Astrocyte (in vitro differentiated cells and primary cell): ENCODE results near the gene PRCD. TPM values are rescaled to one million over a fixed set of nuclear protein-coding genes. Genes with fewer than 3 reads are reported as not detected.

Experiments
- DNase-seq: peaks from one replicate; pipeline ENCODE4 v3.0.0-alpha.2; 2010; ENCODE audit warnings: low read depth
- FAIRE-seq: peaks from 2 replicates; lab custom pipeline; 2011; peaks lifted over from hg19 to GRCh38; lab: Jason Lieb, UNC
- H2AFZ ChIP-seq: 2 replicates; pipeline ENCODE4 v1.6.0; 2012; ENCODE audit warnings: low read depth, low read length, inconsistent platforms
- H3K27ac ChIP-seq: 2 replicates; pipeline ENCODE4 v1.5.1; 2011; ENCODE audit warnings: low read depth, low read length, inconsistent platforms
- H3K27me3 ChIP-seq: 2 replicates; pipeline ENCODE4 v1.6.0; 2011; ENCODE audit warnings: low read length, inconsistent platforms; ENCODE audit not compliant: insufficient read depth
- H3K36me3 ChIP-seq: 2 replicates; pipeline ENCODE4 v1.5.1; 2011; ENCODE audit warnings: low read length, inconsistent platforms; ENCODE audit not compliant: insufficient read depth
- H3K4me1 ChIP-seq: 2 replicates; pipeline ENCODE4 v1.5.1; 2011; ENCODE audit warnings: low read length, inconsistent platforms; ENCODE audit not compliant: insufficient read depth
- H3K4me2 ChIP-seq: 2 replicates; pipeline ENCODE4 v1.6.0; 2012; ENCODE audit warnings: low read length, inconsistent platforms
- H3K4me3 ChIP-seq: 2 replicates; pipeline ENCODE4 v1.5.1; 2011; ENCODE audit warnings: low read depth, mild to moderate bottlenecking, low read length, inconsistent platforms; ENCODE audit not compliant: insufficient read depth
- H3K79me2 ChIP-seq: 2 replicates; pipeline ENCODE4 v1.6.0; 2012; ENCODE audit warnings: mild to moderate bottlenecking, low read length, inconsistent platforms; ENCODE audit not compliant: insufficient read depth
- H3K9ac ChIP-seq: 2 replicates; pipeline ENCODE4 v1.6.0; 2012; ENCODE audit warnings: mild to moderate bottlenecking, low read length, inconsistent platforms
- H3K9me3 ChIP-seq: 2 replicates; pipeline ENCODE4 v1.5.1; 2012; ENCODE audit warnings: low read depth, mild to moderate bottlenecking, low read length, inconsistent platforms; ENCODE audit not compliant: insufficient read depth
- H4K20me1 ChIP-seq: 2 replicates; pipeline ENCODE4 v1.6.0; 2012; ENCODE audit warnings: low read length, inconsistent platforms; ENCODE audit not compliant: insufficient read depth
- H3K27ac Mint-ChIP-seq: one replicate; pipeline ENCODE4 v1.8.0; 2021; ENCODE audit warnings: mild to moderate bottlenecking, mixed read lengths; ENCODE audit not compliant: unreplicated experiment
- H3K27me3 Mint-ChIP-seq: one replicate; pipeline ENCODE4 v1.8.0; 2021; ENCODE audit warnings: low read depth, mixed read lengths; ENCODE audit not compliant: unreplicated experiment
- H3K36me3 Mint-ChIP-seq: one replicate; pipeline ENCODE4 v1.8.0; 2021; ENCODE audit warnings: low read depth, mixed read lengths; ENCODE audit not compliant: unreplicated experiment
- H3K4me1 Mint-ChIP-seq: one replicate; pipeline ENCODE4 v1.8.0; 2021; ENCODE audit warnings: low read depth, mixed read lengths; ENCODE audit not compliant: unreplicated experiment
- H3K4me3 Mint-ChIP-seq: one replicate; pipeline ENCODE4 v1.8.0; 2021; ENCODE audit warnings: mild to moderate bottlenecking, moderate library complexity, mixed read lengths; ENCODE audit not compliant: unreplicated experiment
- H3K9me3 Mint-ChIP-seq: one replicate; pipeline ENCODE4 v1.8.0; 2021; ENCODE audit warnings: mild to moderate bottlenecking, mixed read lengths; ENCODE audit not compliant: unreplicated experiment
- CTCF ChIP-seq: IDR thresholded peaks from 2 replicates; pipeline ENCODE4 v1.5.1; 2011; ENCODE audit warnings: low read depth, mild to moderate bottlenecking, inconsistent platforms, low read length, moderate library complexity; ENCODE audit not compliant: insufficient read depth
- EZH2 ChIP-seq: IDR thresholded peaks from 2 replicates; pipeline ENCODE4 v1.6.1; 2012; ENCODE audit warnings: mild to moderate bottlenecking, low read length, inconsistent platforms; ENCODE audit not compliant: insufficient read depth
- total RNA-seq: library from RNA; stranded (reverse); gene quantifications from 2 replicates; pipeline ENCODE4 v1.2.1, GENCODE V29; 2021

PRCD gene
- total RNA-seq, 1 donor from 2014 or later, result 2.2 TPM

DNA sequence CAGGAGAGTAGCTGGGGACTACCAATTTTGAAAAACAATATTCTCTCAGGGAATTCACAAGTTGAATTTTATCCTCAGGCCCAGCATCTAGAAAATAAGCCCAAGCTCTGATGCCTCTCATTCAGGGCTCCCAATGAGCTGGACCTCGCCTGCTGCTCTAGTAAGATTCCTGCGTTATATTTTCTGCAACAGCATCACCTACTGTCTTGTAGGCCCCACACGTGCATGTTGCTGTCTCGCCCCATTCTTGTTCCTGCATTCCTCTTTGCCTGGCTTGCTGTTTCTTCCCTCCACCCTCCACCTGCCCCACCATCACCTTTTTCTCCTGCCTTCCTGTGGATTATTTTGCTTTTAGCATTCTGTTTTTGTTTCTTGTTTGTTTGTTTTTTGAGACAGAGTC, 54.1 kb downstream of the PRCD start:
- no peak for TF ChIP-seq CTCF
- no peak for TF ChIP-seq EZH2
- no peak overlapping the region for H3K4me3 ChIP-seq
- H3K36me3 ChIP-seq, result no peaks in the 10 kb centered on the region
- no peak overlapping the region for H3K9ac ChIP-seq
- H3K9me3 Mint-ChIP-seq, result peaks cover 4% of the 10 kb centered on the region
- no peaks in the 10 kb centered on the region for H3K4me1 ChIP-seq
- peaks cover 3% of the 10 kb centered on the region for H3K27me3 ChIP-seq
- H3K4me2 ChIP-seq, result no peak overlapping the region
- no peak overlapping the region for H3K27ac ChIP-seq
- H3K4me3 Mint-ChIP-seq, result no peak overlapping the region
- no peak overlapping the region for H2AFZ ChIP-seq
- no peaks in the 10 kb centered on the region for H3K79me2 ChIP-seq
- H4K20me1 ChIP-seq, result no peaks in the 10 kb centered on the region
- no peaks in the 10 kb centered on the region for H3K4me1 Mint-ChIP-seq
- H3K27me3 Mint-ChIP-seq, result peaks cover 16% of the 10 kb centered on the region
- no peak for DNase-seq
- FAIRE-seq, result no peak
- H3K27ac Mint-ChIP-seq, result no peak overlapping the region
- no peaks in the 10 kb centered on the region for H3K9me3 ChIP-seq
- no peaks in the 10 kb centered on the region for H3K36me3 Mint-ChIP-seq

DNA sequence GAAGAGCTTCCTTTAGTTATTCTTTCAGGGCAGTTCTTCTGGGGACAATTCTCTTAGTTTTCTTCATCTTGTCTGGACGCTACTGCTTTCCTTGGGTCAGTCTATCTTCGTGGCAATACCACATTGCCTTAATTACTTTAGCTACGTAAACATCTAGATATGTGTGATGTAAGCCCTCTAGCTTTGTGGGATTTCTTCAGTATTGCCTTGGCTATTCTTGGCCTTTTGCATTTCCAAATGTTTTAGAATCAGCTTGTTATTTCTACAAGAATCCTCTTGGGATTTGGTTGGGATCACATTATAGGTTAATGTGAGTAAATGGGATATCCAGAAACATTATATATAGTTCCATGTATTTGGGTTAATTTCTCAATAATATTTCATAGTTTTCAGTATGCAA, 54.8 kb downstream of the PRCD start:
- Histone ChIP-seq H3K9me3 (no peaks in the 10 kb centered on the region), H3K79me2 (no peaks in the 10 kb centered on the region), H2AFZ (no peak overlapping the region), H4K20me1 (no peaks in the 10 kb centered on the region), H3K36me3 (no peaks in the 10 kb centered on the region), H3K27ac (no peak overlapping the region), H3K4me1 (no peaks in the 10 kb centered on the region), H3K27me3 (peaks cover under 1% of the 10 kb centered on the region), H3K4me3 (no peak overlapping the region), H3K4me2 (no peak overlapping the region), H3K9ac (no peak overlapping the region)
- H3K36me3 Mint-ChIP-seq, result no peaks in the 10 kb centered on the region
- H3K4me3 Mint-ChIP-seq, result no peak overlapping the region
- no peak for FAIRE-seq
- no peaks in the 10 kb centered on the region for H3K4me1 Mint-ChIP-seq
- no peaks in the 10 kb centered on the region for H3K9me3 Mint-ChIP-seq
- H3K27ac Mint-ChIP-seq, result no peak overlapping the region
- DNase-seq, result no peak
- TF ChIP-seq CTCF (no peak), EZH2 (no peak)
- peaks cover 10% of the 10 kb centered on the region for H3K27me3 Mint-ChIP-seq

Other genes starting within 250 kb of the PRCD start
- 2.5 and 3.8 TPM in 2 replicates for gene QRICH2, start 231.8 kb upstream of the PRCD start, total RNA-seq
- 33.3 and 36.2 TPM in 2 replicates for gene PRPSAP1, start 186.1 kb upstream of the PRCD start, total RNA-seq
- gene SPHK1, start 155.4 kb upstream of the PRCD start, total RNA-seq, result 34.8 TPM in 2 replicates
- 25.8 and 26.0 TPM in 2 replicates for gene UBE2O, start 86.9 kb upstream of the PRCD start, total RNA-seq
- 0.19 TPM in 1 of 2 replicates, not detected in the other for gene AANAT, start 72.4 kb upstream of the PRCD start, total RNA-seq
- gene RHBDF2, start 38.6 kb upstream of the PRCD start, total RNA-seq, result 27.0 and 30.7 TPM in 2 replicates
- gene CYGB, start 2.3 kb upstream of the PRCD start, total RNA-seq, result 20.5 and 29.2 TPM in 2 replicates
- gene ST6GALNAC2, start 45.8 kb downstream of the PRCD start, total RNA-seq, result 0.79 TPM in 1 of 2 replicates, not detected in the other
- not detected in 2 replicates for gene ST6GALNAC1, start 103.7 kb downstream of the PRCD start, total RNA-seq
- gene MXRA7, start 170.9 kb downstream of the PRCD start, total RNA-seq, result 177 and 179 TPM in 2 replicates
- gene JMJD6, start 186.6 kb downstream of the PRCD start, total RNA-seq, result 45.5 and 47.2 TPM in 2 replicates
- 24.3 and 26.0 TPM in 2 replicates for gene METTL23, start 186.8 kb downstream of the PRCD start, total RNA-seq
- 143 and 176 TPM in 2 replicates for gene SRSF2, start 197.3 kb downstream of the PRCD start, total RNA-seq
- 20.1 and 20.9 TPM in 2 replicates for gene MFSD11, start 198.1 kb downstream of the PRCD start, total RNA-seq